ENCODE data around the gene SPACA4.

Gene SPACA4

DNA sequence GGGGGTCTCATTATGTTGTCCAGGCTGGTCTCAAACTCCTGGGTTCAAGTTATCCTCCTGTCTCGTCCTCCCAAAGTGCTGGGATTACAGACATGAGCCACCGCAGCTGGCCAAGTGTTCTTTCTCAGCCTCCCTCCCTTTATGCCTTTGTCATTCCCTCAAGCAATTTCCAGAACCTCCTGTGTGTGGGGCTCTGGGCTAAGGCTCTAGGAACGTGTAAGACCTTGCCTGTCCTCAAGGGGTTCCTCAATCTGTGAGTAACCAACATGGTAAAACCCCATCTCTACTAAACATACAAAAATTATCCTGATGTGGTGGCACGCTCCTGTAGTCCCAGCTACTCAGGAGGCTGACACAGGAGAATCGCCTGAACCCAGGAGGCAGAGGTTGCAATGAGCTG lies 15.5 kb upstream of the SPACA4 start:
- no peak for TF ChIP-seq EZH2phosphoT487 (IDR thresholded peaks at IDR 0.05; ENCODE audit: borderline replicate concordance)
- TF ChIP-seq, protein P1, sequence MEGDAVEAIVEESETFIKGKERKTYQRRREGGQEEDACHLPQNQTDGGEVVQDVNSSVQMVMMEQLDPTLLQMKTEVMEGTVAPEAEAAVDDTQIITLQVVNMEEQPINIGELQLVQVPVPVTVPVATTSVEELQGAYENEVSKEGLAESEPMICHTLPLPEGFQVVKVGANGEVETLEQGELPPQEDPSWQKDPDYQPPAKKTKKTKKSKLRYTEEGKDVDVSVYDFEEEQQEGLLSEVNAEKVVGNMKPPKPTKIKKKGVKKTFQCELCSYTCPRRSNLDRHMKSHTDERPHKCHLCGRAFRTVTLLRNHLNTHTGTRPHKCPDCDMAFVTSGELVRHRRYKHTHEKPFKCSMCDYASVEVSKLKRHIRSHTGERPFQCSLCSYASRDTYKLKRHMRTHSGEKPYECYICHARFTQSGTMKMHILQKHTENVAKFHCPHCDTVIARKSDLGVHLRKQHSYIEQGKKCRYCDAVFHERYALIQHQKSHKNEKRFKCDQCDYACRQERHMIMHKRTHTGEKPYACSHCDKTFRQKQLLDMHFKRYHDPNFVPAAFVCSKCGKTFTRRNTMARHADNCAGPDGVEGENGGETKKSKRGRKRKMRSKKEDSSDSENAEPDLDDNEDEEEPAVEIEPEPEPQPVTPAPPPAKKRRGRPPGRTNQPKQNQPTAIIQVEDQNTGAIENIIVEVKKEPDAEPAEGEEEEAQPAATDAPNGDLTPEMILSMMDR (conservative IDR thresholded peaks at IDR 0.05; ENCODE audit: low read length) = no peak
- Histone ChIP-seq H3K9ac (ENCODE audit: low read depth, low read length, poor library complexity, severe bottlenecking) (no peak overlapping the region), H3F3A (ENCODE audit: low read depth) (no peaks in the 10 kb centered on the region)

DNA sequence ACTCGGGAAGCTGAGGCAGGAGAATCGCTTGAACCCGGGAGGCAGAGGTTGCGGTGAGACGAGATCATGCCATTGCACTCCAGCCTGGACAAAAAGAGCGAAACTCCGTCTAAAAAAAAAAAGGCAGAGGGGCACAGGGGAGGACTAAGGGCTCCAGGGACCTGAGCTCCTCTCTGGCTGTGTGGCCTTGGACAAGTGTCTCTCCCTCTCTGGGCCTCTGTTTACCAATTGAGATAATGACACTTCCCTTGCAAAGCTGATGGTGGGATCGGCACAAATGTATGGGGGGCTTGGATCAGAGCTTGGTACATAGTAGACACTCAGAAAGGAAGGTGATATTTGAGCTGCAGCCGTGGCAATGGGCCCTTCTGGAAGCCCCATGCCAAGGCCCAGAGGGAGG lies 11.4 kb upstream of the SPACA4 start:
- Histone ChIP-seq H3K9me2 (replicated peaks; ENCODE audit: low read depth, low read length) (no peaks in the 10 kb centered on the region), H3K4me2 (ENCODE audit: low read depth, low read length, poor library complexity, severe bottlenecking) (no peak overlapping the region), H3K79me2 (ENCODE audit: insufficient read depth, low read length) (no peaks in the 10 kb centered on the region), H3K27me3 (ENCODE audit: insufficient read depth, low read length, poor library complexity, severe bottlenecking) (no peaks in the 10 kb centered on the region), H2AFZ (ENCODE audit: low read length) (no peak overlapping the region), H3K9ac (ENCODE audit: low read depth, low read length, poor library complexity, severe bottlenecking) (no peak overlapping the region), H3K36me3 (ENCODE audit: insufficient read depth, low read length) (no peaks in the 10 kb centered on the region), H3K9me3 (ENCODE audit: insufficient read depth, low read depth, low read length) (no peaks in the 10 kb centered on the region), H3K4me3 (ENCODE audit: low read length, poor library complexity, severe bottlenecking) (no peak overlapping the region), H3F3A (ENCODE audit: low read depth) (no peaks in the 10 kb centered on the region), H4K20me1 (ENCODE audit: insufficient read depth, low read length, poor library complexity, severe bottlenecking) (no peaks in the 10 kb centered on the region), H3K4me1 (ENCODE audit: insufficient read depth, low read length, poor library complexity, severe bottlenecking) (no peaks in the 10 kb centered on the region)
- TF ChIP-seq, protein P1 (conservative IDR thresholded peaks at IDR 0.05; ENCODE audit: low read length) = no peak
- TF ChIP-seq EZH2phosphoT487 (IDR thresholded peaks at IDR 0.05; ENCODE audit: borderline replicate concordance) = no peak

More for the DNA sequence above, 15.5 kb upstream of the SPACA4 start:
- Histone ChIP-seq H2AFZ (ENCODE audit: low read length) (no peak overlapping the region), H3K27me3 (ENCODE audit: insufficient read depth, low read length, poor library complexity, severe bottlenecking) (no peaks in the 10 kb centered on the region), H3K4me1 (ENCODE audit: insufficient read depth, low read length, poor library complexity, severe bottlenecking) (peaks cover 8% of the 10 kb centered on the region), H3K9me3 (ENCODE audit: insufficient read depth, low read depth, low read length) (no peaks in the 10 kb centered on the region), H3K79me2 (ENCODE audit: insufficient read depth, low read length) (no peaks in the 10 kb centered on the region), H3K36me3 (ENCODE audit: insufficient read depth, low read length) (no peaks in the 10 kb centered on the region), H3K9me2 (replicated peaks; ENCODE audit: low read depth, low read length) (no peaks in the 10 kb centered on the region), H3K4me2 (ENCODE audit: low read depth, low read length, poor library complexity, severe bottlenecking) (no peak overlapping the region), H4K20me1 (ENCODE audit: insufficient read depth, low read length, poor library complexity, severe bottlenecking) (no peaks in the 10 kb centered on the region), H3K4me3 (ENCODE audit: low read length, poor library complexity, severe bottlenecking) (no peak overlapping the region)

- Histone ChIP-seq H3K4me2 (ENCODE audit: low read depth, low read length, poor library complexity, severe bottlenecking) (no peak overlapping the region), H3K9me2 (replicated peaks; ENCODE audit: low read depth, low read length) (no peaks in the 10 kb centered on the region), H3K36me3 (ENCODE audit: insufficient read depth, low read length) (no peaks in the 10 kb centered on the region), H3F3A (ENCODE audit: low read depth) (no peaks in the 10 kb centered on the region), H3K27me3 (ENCODE audit: insufficient read depth, low read length, poor library complexity, severe bottlenecking) (no peaks in the 10 kb centered on the region), H4K20me1 (ENCODE audit: insufficient read depth, low read length, poor library complexity, severe bottlenecking) (no peaks in the 10 kb centered on the region), H2AFZ (ENCODE audit: low read length) (no peak overlapping the region), H3K4me3 (ENCODE audit: low read length, poor library complexity, severe bottlenecking) (no peak overlapping the region), H3K4me1 (ENCODE audit: insufficient read depth, low read length, poor library complexity, severe bottlenecking) (no peaks in the 10 kb centered on the region), H3K9me3 (ENCODE audit: insufficient read depth, low read depth, low read length) (no peaks in the 10 kb centered on the region), H3K9ac (ENCODE audit: low read depth, low read length, poor library complexity, severe bottlenecking) (no peak overlapping the region), H3K79me2 (ENCODE audit: insufficient read depth, low read length) (no peaks in the 10 kb centered on the region)
- TF ChIP-seq, protein P1 (conservative IDR thresholded peaks at IDR 0.05; ENCODE audit: low read length) = no peak
- no peak for TF ChIP-seq EZH2phosphoT487 (IDR thresholded peaks at IDR 0.05; ENCODE audit: borderline replicate concordance)
These were observed 10.7 kb upstream of the SPACA4 start for GRCh38 chr19:48595833-48596232.
